GM12892 (cell line): ENCODE results near the gene SLC25A52.
A peak's percentile ranks its signal among the peaks of the same experiment; 100 is the strongest.

Source experiments
- DNase-seq: peaks from one replicate; pipeline ENCODE4 v3.0.0; 2011; ENCODE audit not compliant: insufficient read length
- FAIRE-seq: peaks from 2 replicates; lab custom pipeline; 2011; peaks lifted over from hg19 to GRCh38; lab: Jason Lieb, UNC
- POLR2A ChIP-seq: IDR thresholded peaks from 2 replicates; pipeline ENCODE4 v1.6.1; 2011; ENCODE audit warnings: low read depth, low read length, control low read depth
- POLR2AphosphoS5 ChIP-seq: IDR thresholded peaks from 2 replicates; pipeline ENCODE4 v1.6.1; 2011; ENCODE audit warnings: low read depth, low read length, control low read depth
- TAF1 ChIP-seq: IDR thresholded peaks from 2 replicates; pipeline ENCODE4 v1.6.1; 2011; ENCODE audit warnings: low read depth, mild to moderate bottlenecking, control low read depth, low read length, borderline replicate concordance

Gene SLC25A52

GRCh38 chr18:31711365-31712172 lies 49.1 kb downstream of the SLC25A52 start:
- DNase-seq (no peak), FAIRE-seq (no peak)
- TF ChIP-seq POLR2A (no peak), TAF1 (no peak), POLR2AphosphoS5 (no peak)

DNA sequence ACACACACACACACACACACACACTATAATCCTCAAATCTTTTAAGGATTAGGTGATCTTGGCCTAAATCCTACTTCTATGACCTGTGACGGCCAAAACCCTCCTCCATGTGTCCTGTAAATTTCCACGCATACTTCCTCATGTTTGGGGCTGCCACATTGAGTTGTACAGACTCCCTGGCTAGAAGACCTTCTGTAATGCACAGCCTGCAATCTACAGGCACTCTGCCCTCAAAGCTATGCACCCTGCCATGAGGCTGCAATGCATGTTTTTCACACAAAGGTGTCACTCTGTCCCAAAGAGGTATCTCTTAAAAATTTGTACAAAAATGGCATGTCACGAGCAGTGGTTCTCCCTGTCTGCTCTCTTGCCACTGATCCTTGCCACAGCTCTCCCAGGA lies 49.9 kb downstream of the SLC25A52 start:
- peak; percentile 14 for FAIRE-seq
- DNase-seq: no peak
- TF ChIP-seq TAF1 (no peak), POLR2A (no peak), POLR2AphosphoS5 (no peak)
